ENCODE data around the gene TM2D3. TPM values are rescaled to one million over a fixed set of nuclear protein-coding genes. Genes with fewer than 3 reads are reported as not detected.
"Not testable (repeated sequence)": the region's sequence is repeated elsewhere in the genome, so short reads cannot be mapped to it uniquely, and the experiment has no call there.

Gene TM2D3
- total RNA-seq, 1 experiment from 2014 or later: 48.8 TPM

- BruUV-seq (replicated peaks): no TSS peak
- H3K4me3 Mint-ChIP-seq (ENCODE audit: low read depth, unreplicated experiment): no peak overlapping the region
- no peaks in the 10 kb centered on the region for H3K27me3 Mint-ChIP-seq (ENCODE audit: unreplicated experiment)
- no peak overlapping the region for H3K27ac Mint-ChIP-seq (ENCODE audit: unreplicated experiment)
- H3K36me3 Mint-ChIP-seq (ENCODE audit: insufficient read depth, unreplicated experiment): peaks cover 9% of the 10 kb centered on the region
- TF ChIP-seq CTCF (IDR thresholded peaks at IDR 0.05; ENCODE audit: unreplicated experiment): no peak
- H3K4me1 Mint-ChIP-seq (ENCODE audit: low read depth, unreplicated experiment): peaks cover 7% of the 10 kb centered on the region
- no peak for DNase-seq
- no peaks in the 10 kb centered on the region for H3K9me3 Mint-ChIP-seq (ENCODE audit: low read depth, unreplicated experiment)
- intact Hi-C loops (cut with micrococcal nuclease; ENCODE audit: unreplicated experiment): no loop called here
- CTCF ChIA-PET: no interaction called here
Observed at GRCh38 chr15:101637038-101637437, 15.1 kb downstream of the TM2D3 start.

GRCh38 chr15:101635944-101636727, 16.0 kb downstream of the TM2D3 start:
- no peak for DNase-seq
- intact Hi-C loops (cut with micrococcal nuclease; ENCODE audit: unreplicated experiment): no loop called here
- Mint-ChIP-seq H3K9me3 (ENCODE audit: low read depth, unreplicated experiment) (no peaks in the 10 kb centered on the region), H3K36me3 (ENCODE audit: insufficient read depth, unreplicated experiment) (peaks cover 4% of the 10 kb centered on the region), H3K4me1 (ENCODE audit: low read depth, unreplicated experiment) (peaks cover 5% of the 10 kb centered on the region), H3K4me3 (ENCODE audit: low read depth, unreplicated experiment) (no peak overlapping the region), H3K27me3 (ENCODE audit: unreplicated experiment) (no peaks in the 10 kb centered on the region), H3K27ac (ENCODE audit: unreplicated experiment) (no peak overlapping the region)
- CTCF ChIA-PET: no interaction called here
- no TSS peak for BruUV-seq (replicated peaks)
- no peak for TF ChIP-seq CTCF (IDR thresholded peaks at IDR 0.05; ENCODE audit: unreplicated experiment)

- no peaks in the 10 kb centered on the region for H3K27me3 Mint-ChIP-seq (ENCODE audit: unreplicated experiment)
- no peaks in the 10 kb centered on the region for H3K36me3 Mint-ChIP-seq (ENCODE audit: insufficient read depth, unreplicated experiment)
- no peaks in the 10 kb centered on the region for H3K9me3 Mint-ChIP-seq (ENCODE audit: low read depth, unreplicated experiment)
- H3K4me3 Mint-ChIP-seq (ENCODE audit: low read depth, unreplicated experiment): no peak overlapping the region
- no peak for DNase-seq
- BruUV-seq (replicated peaks): no TSS peak
- H3K27ac Mint-ChIP-seq (ENCODE audit: unreplicated experiment): no peak overlapping the region
- no peaks in the 10 kb centered on the region for H3K4me1 Mint-ChIP-seq (ENCODE audit: low read depth, unreplicated experiment)
- CTCF ChIA-PET: interaction anchor here (1.7 kb wide), 1 partner anchor 17 kb away, joined by 3 read pairs; no protein-coding TSS in a partner anchor
- TF ChIP-seq CTCF (IDR thresholded peaks at IDR 0.05; ENCODE audit: unreplicated experiment): no peak
- intact Hi-C loops (cut with micrococcal nuclease; ENCODE audit: unreplicated experiment): no loop called here
Observed at GRCh38 chr15:101633356-101633755, 18.8 kb downstream of the TM2D3 start.

GRCh38 chr15:101626729-101627128, 25.5 kb downstream of the TM2D3 start:
- BruUV-seq (replicated peaks); H3K4me1 Mint-ChIP-seq (ENCODE audit: low read depth, unreplicated experiment); H3K27me3 Mint-ChIP-seq (ENCODE audit: unreplicated experiment); intact Hi-C loops (cut with micrococcal nuclease; ENCODE audit: unreplicated experiment); H3K36me3 Mint-ChIP-seq (ENCODE audit: insufficient read depth, unreplicated experiment); H3K4me3 Mint-ChIP-seq (ENCODE audit: low read depth, unreplicated experiment); DNase-seq; H3K27ac Mint-ChIP-seq (ENCODE audit: unreplicated experiment); H3K9me3 Mint-ChIP-seq (ENCODE audit: low read depth, unreplicated experiment): not testable (repeated sequence)
- CTCF ChIA-PET: interaction anchor here (0.7 kb wide), 1 partner anchor 206 kb away, joined by 4 read pairs; no protein-coding TSS in a partner anchor

GRCh38 chr15:101625980-101626379, 26.2 kb downstream of the TM2D3 start:
- H3K36me3 Mint-ChIP-seq (ENCODE audit: insufficient read depth, unreplicated experiment): no peaks in the 10 kb centered on the region
- no peak for TF ChIP-seq CTCF (IDR thresholded peaks at IDR 0.05; ENCODE audit: unreplicated experiment)
- no peaks in the 10 kb centered on the region for H3K27me3 Mint-ChIP-seq (ENCODE audit: unreplicated experiment)
- H3K4me1 Mint-ChIP-seq (ENCODE audit: low read depth, unreplicated experiment): no peaks in the 10 kb centered on the region
- no peak overlapping the region for H3K27ac Mint-ChIP-seq (ENCODE audit: unreplicated experiment)
- CTCF ChIA-PET: interaction anchor here (0.7 kb wide), 1 partner anchor 206 kb away, joined by 4 read pairs; no protein-coding TSS in a partner anchor
- intact Hi-C loops (cut with micrococcal nuclease; ENCODE audit: unreplicated experiment): no loop called here
- H3K9me3 Mint-ChIP-seq (ENCODE audit: low read depth, unreplicated experiment): peaks cover 7% of the 10 kb centered on the region
- no peak for DNase-seq
- H3K4me3 Mint-ChIP-seq (ENCODE audit: low read depth, unreplicated experiment): no peak overlapping the region
- no TSS peak for BruUV-seq (replicated peaks)

Measured in Calu3 (cell line).